HT1080 (cell line): ENCODE measurements around the gene PRRG3. TPM values are rescaled to one million over a fixed set of nuclear protein-coding genes. Genes with fewer than 3 reads are reported as not detected.
A peak's percentile ranks its signal among the peaks of the same experiment; 100 is the strongest.

ENCODE experiments used
- DNase-seq: peaks from one replicate; pipeline ENCODE4 v3.0.0-alpha.2; 2015; ENCODE audit warnings: low read depth
- total RNA-seq: library from RNA; depleted of rRNA; stranded (reverse); fragments of >200 nt; shearing (Covaris generic); gene quantifications from 2 replicates; pipeline ENCODE4 v1.2.3, GENCODE V29; 2014; rRNA removed

The PRRG3 gene
- total RNA-seq, 1 experiment from 2014 or later, result not detected

- no peak for DNase-seq
These were observed 47.1 kb downstream of the PRRG3 start for GRCh38 chrX:151742311-151742710.

- DNase-seq, result no peak
These were observed 48.6 kb downstream of the PRRG3 start for GRCh38 chrX:151743651-151744470.

- no peak for DNase-seq
These were observed 50.4 kb downstream of the PRRG3 start for GRCh38 chrX:151745651-151746050.

- no peak for DNase-seq
These were observed 51.2 kb downstream of the PRRG3 start for GRCh38 chrX:151746502-151746901.

- DNase-seq, result no peak
These were observed 55.3 kb downstream of the PRRG3 start for GRCh38 chrX:151750511-151750910.

- DNase-seq, result no peak
These were observed 57.6 kb downstream of the PRRG3 start for GRCh38 chrX:151752847-151753246.

- DNase-seq, result peak; percentile 52
These were observed 58.2 kb downstream of the PRRG3 start for GRCh38 chrX:151753313-151754046.

- peak; percentile 41 for DNase-seq
These were observed 58.8 kb downstream of the PRRG3 start for GRCh38 chrX:151754047-151754429.

GRCh38 chrX:151754641-151755215, 59.5 kb downstream of the PRRG3 start:
- DNase-seq, result no peak

Other genes starting within 250 kb of the PRRG3 start
- gene PASD1, start 131.8 kb upstream of the PRRG3 start, total RNA-seq, result 63.8 and 65.8 TPM in 2 replicates
- gene FATE1, start 20.6 kb downstream of the PRRG3 start, total RNA-seq, result not detected in 2 replicates
- not detected in 2 replicates for gene CNGA2, start 39.3 kb downstream of the PRRG3 start, total RNA-seq
- gene MAGEA4, start 217.4 kb downstream of the PRRG3 start, total RNA-seq, result not detected in 2 replicates